ENCODE measurements around the gene ADAMTS8. TPM values are rescaled to one million over a fixed set of nuclear protein-coding genes. Genes with fewer than 3 reads are reported as not detected.

The ADAMTS8 gene
- total and polyA plus RNA-seq, 2 donors (not counting 3 experiments of a cell fraction or from before 2014, with no cell fraction given) = not detected

- no peaks in the 10 kb centered on the region for H3K36me3 ChIP-seq (ENCODE audit: control insufficient read depth in 2 of 2, extremely low read depth in 1 of 2, insufficient read depth in 2 of 2, low read length in 2 of 2)
- no peaks in the 10 kb centered on the region for H3K4me1 ChIP-seq (ENCODE audit: control insufficient read depth, extremely low read depth, insufficient read depth, low read length)
- no peak overlapping the region for H2AFZ ChIP-seq (ENCODE audit: low read depth, low read length)
- ChIA-PET POLR2A (no interaction called here), CTCF (interaction anchor here (1.3 kb wide), 1 partner anchor 12 kb away, joined by 3 read pairs; no protein-coding TSS in a partner anchor)
- no peaks in the 10 kb centered on the region for H3K9me1 ChIP-seq (replicated peaks; ENCODE audit: control insufficient read depth, extremely low read depth, insufficient read depth, low read length)
- H3K79me2 ChIP-seq (ENCODE audit: control insufficient read depth, insufficient read depth, low read length) = no peaks in the 10 kb centered on the region
- no peaks in the 10 kb centered on the region for H3K27me3 ChIP-seq (ENCODE audit: control insufficient read depth in 2 of 2, insufficient read depth in 2 of 2, low read length in 2 of 2)
- no peaks in the 10 kb centered on the region for H3K9me3 ChIP-seq (replicated peaks; ENCODE audit: control insufficient read depth, insufficient read depth, low read length)
- intact Hi-C loops (cut with micrococcal nuclease) = no loop called here
- H3K4me2 ChIP-seq (ENCODE audit: insufficient read depth, low read length) = no peak overlapping the region
- H3K4me3 ChIP-seq (replicated peaks in 1 of 3; ENCODE audit: insufficient read depth in 1 of 3, low read depth in 1 of 3, low read length in 3 of 3) = no peak overlapping the region
- H3K27ac ChIP-seq (ENCODE audit: insufficient read depth, low read depth, low read length) = no peak overlapping the region
- dilution Hi-C loops (cut with MboI; ENCODE audit: extremely low pct_ligation_motif_present, low sequenced_read_pairs) = no loop called here
- TF ChIP-seq GATA2 (IDR thresholded peaks at IDR 0.05; ENCODE audit: insufficient read depth, insufficient read length, low read depth, low read length) = no peak
- no peak for TF ChIP-seq POLR2AphosphoS5 (IDR thresholded peaks at IDR 0.05; ENCODE audit: insufficient read depth, low read depth, low read length)
- no peak for TF ChIP-seq CTCF (IDR thresholded peaks at IDR 0.05; ENCODE audit: extremely low read depth in 1 of 2, insufficient read depth in 1 of 2, low read depth in 1 of 2, low read length in 2 of 2)
- TF ChIP-seq JUN (IDR thresholded peaks at IDR 0.05; ENCODE audit: borderline replicate concordance, insufficient read depth, insufficient read length, low read depth) = no peak
- no peak for TF ChIP-seq POLR2A (IDR thresholded peaks at IDR 0.05; ENCODE audit: low read depth, low read length)
- no peak for TF ChIP-seq FOS (IDR thresholded peaks at IDR 0.05; ENCODE audit: borderline replicate concordance, insufficient read depth, low read length)
- TF ChIP-seq MAX (IDR thresholded peaks at IDR 0.05; ENCODE audit: insufficient read depth, insufficient read length) = no peak
- TF ChIP-seq EZH2 (IDR thresholded peaks at IDR 0.05; ENCODE audit: borderline replicate concordance, low read depth, low read length, severe bottlenecking) = no peak
- no peak for TF ChIP-seq MYC (IDR thresholded peaks at IDR 0.05; ENCODE audit: low read depth, low read length)
- no TSS peak for BruUV-seq (replicated peaks)
- DNase-seq (ENCODE audit: low read depth, low spot score) (no peak), FAIRE-seq (no peak)
- H3K9ac ChIP-seq (replicated peaks; ENCODE audit: extremely low read depth, insufficient read depth, low read length) = no peak overlapping the region
- H4K20me1 ChIP-seq (replicated peaks; ENCODE audit: control insufficient read depth, extremely low read depth, insufficient read depth, low read length) = no peaks in the 10 kb centered on the region
These were observed 70.0 kb downstream of the ADAMTS8 start for GRCh38 chr11:130358398-130358797.

Other genes starting within 250 kb of the ADAMTS8 start
- 20.3 and 24.4 TPM in 2 replicates for gene ZBTB44, start 113.7 kb downstream of the ADAMTS8 start, total RNA-seq
- gene ZBTB44, start 113.7 kb downstream of the ADAMTS8 start, polyA plus RNA-seq = 7.0 and 8.7 TPM in 2 replicates
- not detected in 2 replicates for gene ADAMTS15, start 20.0 kb upstream of the ADAMTS8 start, total RNA-seq
- 0.05 and 0.08 TPM in 2 replicates for gene ADAMTS15, start 20.0 kb upstream of the ADAMTS8 start, polyA plus RNA-seq

Measured in endothelial cell of umbilical vein (primary cell).